GM21367 (cell line): Measurements from ENCODE around the gene ULK2.

Source experiments
- ATAC-seq: cut with Tn5 transposase; IDR thresholded peaks from one replicate; pipeline ENCODE4 v1.9.1; 2021; ENCODE audit not compliant: unreplicated experiment

ULK2 gene

GRCh38 chr17:19728084-19728495 is 139.6 kb downstream of the ULK2 start:
- no peak for ATAC-seq

GRCh38 chr17:19727501-19728078 is 140.1 kb downstream of the ULK2 start:
- ATAC-seq: no peak

- no peak for ATAC-seq
Observed at GRCh38 chr17:19726631-19727376, 140.9 kb downstream of the ULK2 start.

GRCh38 chr17:19725486-19725885 is 142.2 kb downstream of the ULK2 start:
- no peak for ATAC-seq

GRCh38 chr17:19724501-19725420 is 143.0 kb downstream of the ULK2 start:
- ATAC-seq: no peak

- no peak for ATAC-seq
Observed at GRCh38 chr17:19723964-19724363, 143.8 kb downstream of the ULK2 start.
